Stimulated activated CD8-positive, alpha-beta memory T cell treated with anti-CD3 and anti-CD28 coated beads, Interleukin-2, amount 100 ng/mL, for 1 hour (primary cell): ENCODE measurements around the gene RBMS1.

Source experiments
- DNase-seq, 2 donors: peaks; one replicate each; pipeline ENCODE4 v3.0.0-alpha.2; 2020; ENCODE audit warnings: low read depth in 2 of 2

The RBMS1 gene

GRCh38 chr2:160362018-160362417 lies 131.6 kb downstream of the RBMS1 start:
- no peak for DNase-seq

- no peak for DNase-seq
Observed at GRCh38 chr2:160360089-160360757, 133.4 kb downstream of the RBMS1 start.

GRCh38 chr2:160358046-160358445 lies 135.6 kb downstream of the RBMS1 start:
- DNase-seq = no peak

GRCh38 chr2:160356485-160356884 lies 137.1 kb downstream of the RBMS1 start:
- no peak for DNase-seq

GRCh38 chr2:160355080-160355479 lies 138.5 kb downstream of the RBMS1 start:
- DNase-seq = no peak

- no peak for DNase-seq
Observed at GRCh38 chr2:160354677-160355076, 138.9 kb downstream of the RBMS1 start.

- no peak for DNase-seq
Observed at GRCh38 chr2:160353813-160354212, 139.8 kb downstream of the RBMS1 start.

- DNase-seq = no peak
Observed at GRCh38 chr2:160353166-160353565, 140.4 kb downstream of the RBMS1 start.

GRCh38 chr2:160352500-160352899 lies 141.1 kb downstream of the RBMS1 start:
- DNase-seq = no peak

- DNase-seq = no peak
Observed at GRCh38 chr2:160351956-160352355, 141.7 kb downstream of the RBMS1 start.

GRCh38 chr2:160349306-160349705 lies 144.3 kb downstream of the RBMS1 start:
- no peak for DNase-seq

- no peak for DNase-seq
Observed at GRCh38 chr2:160347269-160347863, 146.2 kb downstream of the RBMS1 start.

GRCh38 chr2:160345071-160345764 lies 148.4 kb downstream of the RBMS1 start:
- no peak for DNase-seq

- no peak for DNase-seq
Observed at GRCh38 chr2:160343404-160343803, 150.2 kb downstream of the RBMS1 start.

- no peak for DNase-seq
Observed at GRCh38 chr2:160339726-160340125, 153.9 kb downstream of the RBMS1 start.

GRCh38 chr2:160338901-160339685 lies 154.5 kb downstream of the RBMS1 start:
- DNase-seq = no peak

- no peak for DNase-seq
Observed at GRCh38 chr2:160337728-160338127, 155.9 kb downstream of the RBMS1 start.

- no peak for DNase-seq
Observed at GRCh38 chr2:160336635-160337034, 157.0 kb downstream of the RBMS1 start.

GRCh38 chr2:160336105-160336504 lies 157.5 kb downstream of the RBMS1 start:
- DNase-seq = no peak

- no peak for DNase-seq
Observed at GRCh38 chr2:160335441-160335840, 158.2 kb downstream of the RBMS1 start.

GRCh38 chr2:160334028-160334741 lies 159.4 kb downstream of the RBMS1 start:
- no peak for DNase-seq
